HepG2 (cell line): ENCODE measurements around the gene HTRA2. TPM values are rescaled to one million over a fixed set of nuclear protein-coding genes. Genes with fewer than 3 reads are reported as not detected.
A peak's percentile ranks its signal among the peaks of the same experiment; 100 is the strongest.

Experiments
- BORCS8-MEF2B ChIP-seq: sonication (generic); formaldehyde crosslinking; IDR thresholded peaks from 2 replicates; pipeline ENCODE4 v1.8.0; 2022; ENCODE audit warnings: mild to moderate bottlenecking, missing genetic modification reagents
- MTF1 ChIP-seq: sonication (generic); formaldehyde crosslinking; IDR thresholded peaks from 2 replicates; pipeline ENCODE4 v1.5.0; 2020; ENCODE audit warnings: missing genetic modification reagents
- RAD21 ChIP-seq: fragments of 450-650 bp; formaldehyde crosslinking; IDR thresholded peaks from 2 replicates; pipeline ENCODE4 v1.5.0; 2020; ENCODE audit warnings: mild to moderate bottlenecking
- SNAPC2 ChIP-seq: sonication (generic); formaldehyde crosslinking; IDR thresholded peaks from 2 replicates; pipeline ENCODE4 v1.8.1; 2022; ENCODE audit warnings: mild to moderate bottlenecking, missing genetic modification reagents
- ZBED4 ChIP-seq: sonication (generic); formaldehyde crosslinking; IDR thresholded peaks from 2 replicates; pipeline ENCODE4 v1.4.0; 2020; ENCODE audit warnings: missing genetic modification reagents, borderline replicate concordance
- ZNF569 ChIP-seq: sonication (generic); formaldehyde crosslinking; IDR thresholded peaks from 2 replicates; pipeline ENCODE4 v1.5.0; 2020; ENCODE audit warnings: mild to moderate bottlenecking, missing genetic modification reagents, moderate library complexity, borderline replicate concordance
- ZNF792 ChIP-seq: IDR thresholded peaks from 2 replicates; pipeline ENCODE4 v1.6.1; 2016
- polyA plus RNA-seq, 8 experiments: library from polyadenylated mRNA; depleted of rRNA in 3 of 8; stranded (reverse) in 7 of 8; unstranded in 1 of 8; fragments of >200 nt; fragmentation: Illumina TruSeq in 4 of 8; extraction: Trizol in 4 of 8; gene quantifications; 2 replicates each; pipeline versions ENCODE4 v1.2.1 to v1.2.3, GENCODE V29; 2011 to 2016; ENCODE audit warnings: low read depth in 4 of 8, missing spikeins in 1 of 8, mixed read lengths in 1 of 8; ENCODE audit not compliant: insufficient read depth in 1 of 8
- total RNA-seq, 5 experiments: library from RNA; depleted of rRNA; stranded (reverse); fragments of >200 nt; fragmentation: Illumina TruSeq; extraction: Trizol; gene quantifications; 2 replicates each; pipeline ENCODE4 v1.2.3, GENCODE V29; 2016; ENCODE audit warnings: low read depth in 1 of 5
- TF ChIP-seq, protein P1 (sequence below): sonication (generic); formaldehyde crosslinking; IDR thresholded peaks from 2 replicates; pipeline ENCODE4 v1.4.0; 2020; ENCODE audit warnings: missing genetic modification reagents
- TF ChIP-seq, protein P2 (sequence below): sonication (generic); formaldehyde crosslinking; IDR thresholded peaks from 2 replicates; pipeline ENCODE4 v1.5.0; 2020; ENCODE audit warnings: missing genetic modification reagents, mild to moderate bottlenecking, borderline replicate concordance
- TF ChIP-seq, protein P3 (sequence below): sonication (generic); formaldehyde crosslinking; IDR thresholded peaks from 2 replicates; pipeline ENCODE4 v1.4.0; 2020; ENCODE audit warnings: missing genetic modification reagents, mild to moderate bottlenecking, borderline replicate concordance
- TF ChIP-seq, protein P4 (sequence below), 2 experiments: sonication (generic) in 1 of 2; formaldehyde crosslinking in 1 of 2; IDR thresholded peaks; 2 replicates each; pipeline versions ENCODE4 v1.5.1 to v1.6.1; 2011 to 2020; ENCODE audit warnings: borderline replicate concordance in 1 of 2, low read depth in 1 of 2, low read length in 1 of 2, mild to moderate bottlenecking in 1 of 2, missing genetic modification reagents in 1 of 2, moderate library complexity in 1 of 2

The HTRA2 gene
- total and polyA plus RNA-seq, 2 of the 13 experiments (the other 11 are each of a cell fraction or from before 2014, with no cell fraction given) = 47.7 to 50.3 TPM

DNA sequence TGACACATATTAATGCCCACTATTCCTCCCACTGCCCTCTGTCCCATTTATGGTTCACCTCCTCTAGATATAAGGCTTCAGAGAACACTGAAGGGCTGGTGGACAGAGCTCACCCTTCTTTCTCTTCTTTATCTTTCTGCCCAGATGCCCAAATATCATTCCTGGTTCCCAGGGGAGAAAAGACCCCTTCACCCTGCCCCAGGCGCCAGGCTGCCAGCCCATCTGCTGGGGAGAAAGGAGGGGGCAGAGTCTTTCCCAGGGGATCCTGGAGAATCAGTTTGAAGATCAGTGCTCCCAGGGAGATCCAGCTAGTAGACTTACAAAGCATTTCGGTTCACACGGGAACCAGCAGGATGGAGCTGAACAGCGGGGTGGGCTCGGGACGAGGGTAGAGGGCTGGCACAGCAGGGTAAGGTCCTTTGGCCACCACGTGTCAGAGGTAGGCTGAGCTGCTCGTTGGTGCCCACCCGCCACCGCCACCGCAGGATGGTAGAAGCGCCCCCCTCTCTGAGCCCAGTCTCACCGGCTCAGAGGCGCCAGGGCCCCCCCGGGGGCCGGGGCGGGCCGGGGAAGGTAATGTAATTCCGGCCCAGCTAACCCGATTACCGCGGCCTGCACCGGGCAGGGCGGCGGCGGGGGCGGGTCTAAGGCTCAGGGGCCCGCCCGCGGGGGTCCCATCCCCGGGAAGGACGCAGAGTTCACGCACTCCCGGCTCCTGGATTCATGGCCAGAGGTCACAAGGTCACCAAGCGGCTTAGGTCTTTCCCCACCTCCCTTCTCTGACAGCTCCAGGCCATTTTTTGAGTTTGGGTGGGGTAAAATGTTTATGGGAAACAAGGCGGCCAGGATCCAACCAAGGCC, 16.8 kb upstream of the HTRA2 start (continued):
- TF ChIP-seq ZBED4 (CRISPR knock-in tag) = peak; percentile 65; the same call in 1 of the 2 replicates
- TF ChIP-seq ZNF792 = no peak
- TF ChIP-seq BORCS8-MEF2B (CRISPR knock-in tag) = no peak
- no peak for TF ChIP-seq MTF1 (CRISPR knock-in tag)
- TF ChIP-seq, protein P1, sequence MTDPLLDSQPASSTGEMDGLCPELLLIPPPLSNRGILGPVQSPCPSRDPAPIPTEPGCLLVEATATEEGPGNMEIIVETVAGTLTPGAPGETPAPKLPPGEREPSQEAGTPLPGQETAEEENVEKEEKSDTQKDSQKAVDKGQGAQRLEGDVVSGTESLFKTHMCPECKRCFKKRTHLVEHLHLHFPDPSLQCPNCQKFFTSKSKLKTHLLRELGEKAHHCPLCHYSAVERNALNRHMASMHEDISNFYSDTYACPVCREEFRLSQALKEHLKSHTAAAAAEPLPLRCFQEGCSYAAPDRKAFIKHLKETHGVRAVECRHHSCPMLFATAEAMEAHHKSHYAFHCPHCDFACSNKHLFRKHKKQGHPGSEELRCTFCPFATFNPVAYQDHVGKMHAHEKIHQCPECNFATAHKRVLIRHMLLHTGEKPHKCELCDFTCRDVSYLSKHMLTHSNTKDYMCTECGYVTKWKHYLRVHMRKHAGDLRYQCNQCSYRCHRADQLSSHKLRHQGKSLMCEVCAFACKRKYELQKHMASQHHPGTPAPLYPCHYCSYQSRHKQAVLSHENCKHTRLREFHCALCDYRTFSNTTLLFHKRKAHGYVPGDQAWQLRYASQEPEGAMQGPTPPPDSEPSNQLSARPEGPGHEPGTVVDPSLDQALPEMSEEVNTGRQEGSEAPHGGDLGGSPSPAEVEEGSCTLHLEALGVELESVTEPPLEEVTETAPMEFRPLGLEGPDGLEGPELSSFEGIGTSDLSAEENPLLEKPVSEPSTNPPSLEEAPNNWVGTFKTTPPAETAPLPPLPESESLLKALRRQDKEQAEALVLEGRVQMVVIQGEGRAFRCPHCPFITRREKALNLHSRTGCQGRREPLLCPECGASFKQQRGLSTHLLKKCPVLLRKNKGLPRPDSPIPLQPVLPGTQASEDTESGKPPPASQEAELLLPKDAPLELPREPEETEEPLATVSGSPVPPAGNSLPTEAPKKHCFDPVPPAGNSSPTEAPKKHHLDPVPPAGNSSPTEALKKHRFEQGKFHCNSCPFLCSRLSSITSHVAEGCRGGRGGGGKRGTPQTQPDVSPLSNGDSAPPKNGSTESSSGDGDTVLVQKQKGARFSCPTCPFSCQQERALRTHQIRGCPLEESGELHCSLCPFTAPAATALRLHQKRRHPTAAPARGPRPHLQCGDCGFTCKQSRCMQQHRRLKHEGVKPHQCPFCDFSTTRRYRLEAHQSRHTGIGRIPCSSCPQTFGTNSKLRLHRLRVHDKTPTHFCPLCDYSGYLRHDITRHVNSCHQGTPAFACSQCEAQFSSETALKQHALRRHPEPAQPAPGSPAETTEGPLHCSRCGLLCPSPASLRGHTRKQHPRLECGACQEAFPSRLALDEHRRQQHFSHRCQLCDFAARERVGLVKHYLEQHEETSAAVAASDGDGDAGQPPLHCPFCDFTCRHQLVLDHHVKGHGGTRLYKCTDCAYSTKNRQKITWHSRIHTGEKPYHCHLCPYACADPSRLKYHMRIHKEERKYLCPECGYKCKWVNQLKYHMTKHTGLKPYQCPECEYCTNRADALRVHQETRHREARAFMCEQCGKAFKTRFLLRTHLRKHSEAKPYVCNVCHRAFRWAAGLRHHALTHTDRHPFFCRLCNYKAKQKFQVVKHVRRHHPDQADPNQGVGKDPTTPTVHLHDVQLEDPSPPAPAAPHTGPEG = no peak
- TF ChIP-seq, protein P2, sequence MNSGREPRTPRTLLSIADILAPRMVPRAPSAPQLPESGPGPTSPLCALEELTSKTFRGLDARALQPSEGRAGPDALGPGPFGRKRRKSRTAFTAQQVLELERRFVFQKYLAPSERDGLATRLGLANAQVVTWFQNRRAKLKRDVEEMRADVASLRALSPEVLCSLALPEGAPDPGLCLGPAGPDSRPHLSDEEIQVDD (CRISPR knock-in tag) = no peak
- TF ChIP-seq, protein P3, sequence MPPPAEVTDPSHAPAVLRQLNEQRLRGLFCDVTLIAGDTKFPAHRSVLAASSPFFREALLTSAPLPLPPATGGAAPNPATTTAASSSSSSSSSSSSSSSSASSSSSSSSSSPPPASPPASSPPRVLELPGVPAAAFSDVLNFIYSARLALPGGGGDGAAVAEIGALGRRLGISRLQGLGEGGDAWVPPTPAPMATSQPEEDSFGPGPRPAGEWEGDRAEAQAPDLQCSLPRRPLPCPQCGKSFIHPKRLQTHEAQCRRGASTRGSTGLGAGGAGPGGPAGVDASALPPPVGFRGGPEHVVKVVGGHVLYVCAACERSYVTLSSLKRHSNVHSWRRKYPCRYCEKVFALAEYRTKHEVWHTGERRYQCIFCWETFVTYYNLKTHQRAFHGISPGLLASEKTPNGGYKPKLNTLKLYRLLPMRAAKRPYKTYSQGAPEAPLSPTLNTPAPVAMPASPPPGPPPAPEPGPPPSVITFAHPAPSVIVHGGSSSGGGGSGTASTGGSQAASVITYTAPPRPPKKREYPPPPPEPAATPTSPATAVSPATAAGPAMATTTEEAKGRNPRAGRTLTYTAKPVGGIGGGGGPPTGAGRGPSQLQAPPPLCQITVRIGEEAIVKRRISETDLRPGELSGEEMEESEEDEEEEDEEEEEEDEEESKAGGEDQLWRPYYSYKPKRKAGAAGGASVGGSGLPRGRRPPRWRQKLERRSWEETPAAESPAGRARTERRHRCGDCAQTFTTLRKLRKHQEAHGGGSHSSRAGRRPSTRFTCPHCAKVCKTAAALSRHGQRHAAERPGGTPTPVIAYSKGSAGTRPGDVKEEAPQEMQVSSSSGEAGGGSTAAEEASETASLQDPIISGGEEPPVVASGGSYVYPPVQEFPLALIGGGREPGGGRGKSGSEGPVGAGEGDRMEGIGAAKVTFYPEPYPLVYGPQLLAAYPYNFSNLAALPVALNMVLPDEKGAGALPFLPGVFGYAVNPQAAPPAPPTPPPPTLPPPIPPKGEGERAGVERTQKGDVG (CRISPR knock-in tag) = peak; percentile 25; the same call in 1 of the 2 replicates
- TF ChIP-seq, protein P4, sequence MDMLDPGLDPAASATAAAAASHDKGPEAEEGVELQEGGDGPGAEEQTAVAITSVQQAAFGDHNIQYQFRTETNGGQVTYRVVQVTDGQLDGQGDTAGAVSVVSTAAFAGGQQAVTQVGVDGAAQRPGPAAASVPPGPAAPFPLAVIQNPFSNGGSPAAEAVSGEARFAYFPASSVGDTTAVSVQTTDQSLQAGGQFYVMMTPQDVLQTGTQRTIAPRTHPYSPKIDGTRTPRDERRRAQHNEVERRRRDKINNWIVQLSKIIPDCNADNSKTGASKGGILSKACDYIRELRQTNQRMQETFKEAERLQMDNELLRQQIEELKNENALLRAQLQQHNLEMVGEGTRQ (IDR thresholded peaks at IDR 0.05; ENCODE audit: low read depth, low read length) = no peak
- TF ChIP-seq, protein P4 (CRISPR knock-in tag; IDR thresholded peaks at IDR 0.05; ENCODE audit: borderline replicate concordance) = no peak
- TF ChIP-seq ZNF569 = no peak
- no peak for TF ChIP-seq RAD21 (CRISPR knock-in tag)
- TF ChIP-seq SNAPC2 (CRISPR knock-in tag) = 0 out of 2 replicates have a peak, but pooled peaks have one; percentile 37
